ENCODE data around the gene SLC25A47.
"Not testable (repeated sequence)": the region's sequence is repeated elsewhere in the genome, so short reads cannot be mapped to it uniquely, and the experiment has no call there.

The SLC25A47 gene

DNA sequence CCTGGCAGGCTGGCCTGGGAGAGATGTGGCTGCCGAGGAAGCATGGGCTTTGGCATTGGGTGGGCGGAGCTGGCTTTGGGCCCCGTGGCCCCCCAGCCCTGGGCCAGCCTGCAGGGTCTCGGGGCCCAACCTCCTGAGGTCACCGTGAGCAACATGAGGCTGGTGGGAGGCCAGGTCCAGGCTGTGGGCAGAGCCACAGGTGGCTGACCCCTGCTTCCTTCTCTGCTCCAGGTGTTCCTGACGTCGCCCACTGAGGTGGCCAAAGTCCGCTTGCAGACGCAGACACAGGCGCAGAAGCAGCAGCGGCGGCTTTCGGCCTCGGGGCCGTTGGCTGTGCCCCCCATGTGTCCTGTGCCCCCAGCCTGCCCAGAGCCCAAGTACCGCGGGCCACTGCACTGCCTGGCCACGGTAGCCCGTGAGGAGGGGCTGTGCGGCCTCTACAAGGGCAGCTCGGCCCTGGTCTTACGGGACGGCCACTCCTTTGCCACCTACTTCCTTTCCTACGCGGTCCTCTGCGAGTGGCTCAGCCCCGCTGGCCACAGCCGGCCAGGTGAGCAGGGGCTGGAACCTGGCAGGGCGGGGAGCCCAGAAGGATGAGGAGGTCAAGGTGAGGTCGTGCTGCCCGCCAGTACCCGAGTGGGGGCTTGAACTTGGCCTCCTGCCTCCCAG, 5.5 kb downstream of the SLC25A47 start:
- no peak for DNase-seq

DNA sequence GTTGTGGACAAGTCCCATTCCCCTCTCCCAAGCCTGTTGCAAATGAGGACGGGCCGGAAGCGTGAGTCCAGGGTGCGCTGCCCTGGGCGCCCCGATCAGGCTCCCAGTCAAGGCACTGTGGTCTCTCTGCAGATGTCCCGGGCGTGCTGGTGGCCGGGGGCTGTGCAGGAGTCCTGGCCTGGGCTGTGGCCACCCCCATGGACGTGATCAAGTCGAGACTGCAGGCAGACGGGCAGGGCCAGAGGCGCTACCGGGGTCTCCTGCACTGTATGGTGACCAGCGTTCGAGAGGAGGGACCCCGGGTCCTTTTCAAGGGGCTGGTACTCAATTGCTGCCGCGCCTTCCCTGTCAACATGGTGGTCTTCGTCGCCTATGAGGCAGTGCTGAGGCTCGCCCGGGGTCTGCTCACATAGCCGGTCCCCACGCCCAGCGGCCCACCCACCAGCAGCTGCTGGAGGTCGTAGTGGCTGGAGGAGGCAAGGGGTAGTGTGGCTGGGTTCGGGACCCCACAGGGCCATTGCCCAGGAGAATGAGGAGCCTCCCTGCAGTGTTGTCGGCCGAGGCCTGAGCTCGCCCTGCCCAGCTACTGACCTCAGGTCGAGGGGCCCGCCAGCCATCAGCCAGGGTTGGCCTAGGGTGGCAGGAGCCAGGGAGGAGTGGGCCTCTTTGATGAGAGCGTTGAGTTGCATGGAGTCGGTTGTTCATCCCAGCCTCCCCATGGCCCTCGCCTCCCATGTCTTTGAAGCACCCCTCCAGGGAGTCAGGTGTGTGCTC, 6.3 kb downstream of the SLC25A47 start:
- DNase-seq: no peak

DNA sequence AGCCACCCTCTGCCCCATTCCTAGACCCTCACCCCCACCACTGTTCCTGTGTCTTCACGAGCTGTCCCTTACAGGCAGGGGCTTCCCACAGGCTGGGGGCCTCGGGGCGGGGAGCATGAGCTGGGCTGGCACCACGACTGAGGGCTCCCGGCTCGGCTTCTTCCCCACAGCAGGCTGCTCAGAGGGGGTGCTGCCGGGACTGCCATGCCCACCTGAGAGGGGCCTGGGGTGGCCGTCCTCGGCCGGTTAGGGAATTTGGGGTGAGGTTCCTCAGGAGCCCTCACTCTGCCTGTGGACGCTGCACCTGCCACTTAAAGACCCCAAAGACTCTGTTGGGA, 6.8 kb downstream of the SLC25A47 start:
- no peak for DNase-seq

DNA sequence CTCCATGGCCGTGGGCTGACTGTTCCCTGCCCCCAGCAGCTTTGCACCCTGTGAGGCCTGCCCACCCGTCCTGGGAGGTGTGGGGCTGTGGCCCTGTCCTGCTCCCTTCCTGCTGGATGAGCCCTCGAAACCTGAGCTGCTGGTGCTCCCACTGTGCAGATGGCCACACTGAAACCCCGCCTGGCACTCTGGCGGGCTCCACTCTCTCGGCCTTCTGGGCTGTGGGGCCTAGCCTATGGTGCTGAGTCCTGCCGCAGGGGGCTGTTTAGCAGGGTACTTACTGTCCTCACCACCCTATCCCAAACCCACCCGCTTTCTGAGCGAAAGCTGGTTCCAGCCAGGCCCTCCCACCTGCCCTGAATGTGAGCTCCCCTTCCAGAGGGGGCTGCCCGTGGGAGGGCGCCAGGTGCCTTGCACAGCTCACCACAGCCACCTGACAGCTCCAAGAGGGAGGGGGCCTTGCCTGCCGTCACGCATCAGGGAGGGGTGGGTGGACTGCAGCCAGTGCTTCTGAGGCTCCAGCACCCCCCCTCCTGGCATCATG, 7.3 kb downstream of the SLC25A47 start:
- DNase-seq: no peak

DNA sequence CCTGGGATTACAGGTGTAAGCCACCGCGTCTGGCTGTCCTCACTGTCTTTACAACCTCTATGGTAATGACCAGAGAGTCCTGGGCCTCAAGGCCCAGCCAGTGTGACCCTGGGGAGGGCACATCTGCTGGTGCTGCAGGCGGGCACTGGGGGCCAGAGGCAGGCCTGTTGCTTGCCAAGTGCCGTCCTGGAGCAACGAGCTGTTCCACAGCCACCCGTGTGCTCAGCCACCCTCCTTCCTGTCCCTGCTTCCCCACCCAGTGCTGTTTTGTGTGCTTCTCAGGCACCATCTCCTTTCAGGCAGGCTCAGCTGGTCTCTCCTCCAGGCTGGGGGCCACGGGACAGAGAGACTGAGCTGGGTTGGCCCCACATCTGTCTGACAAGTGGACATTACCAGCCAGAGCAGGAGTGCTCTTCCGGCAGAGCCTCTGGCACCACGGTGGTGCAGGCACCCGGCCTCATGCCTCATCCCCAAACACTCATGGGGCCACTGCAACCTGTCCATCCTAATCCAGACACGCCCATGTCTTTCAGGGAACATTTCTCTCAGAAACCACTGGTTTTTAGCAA, 9.0 kb downstream of the SLC25A47 start:
- no peak for DNase-seq

DNA sequence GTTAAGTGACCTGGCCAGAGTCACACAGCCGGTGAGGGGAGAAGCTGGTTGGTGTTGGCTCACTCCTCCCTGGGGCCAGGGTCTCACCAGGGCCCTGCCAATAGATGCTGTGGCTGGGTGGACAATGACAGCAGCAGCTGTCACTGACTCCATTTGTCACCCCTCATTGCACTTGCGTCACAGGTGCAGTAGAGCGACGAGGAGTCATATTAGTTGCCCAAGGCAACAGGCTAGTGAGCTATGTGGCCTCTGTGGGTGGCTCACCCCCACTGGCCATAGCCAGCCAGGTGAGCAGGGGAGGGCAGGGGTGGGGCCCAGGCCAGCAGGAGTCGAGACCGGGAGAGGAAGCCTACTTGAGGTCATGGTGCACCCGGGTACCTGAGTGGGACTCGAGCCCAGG, 9.7 kb downstream of the SLC25A47 start:
- no peak for DNase-seq

DNA sequence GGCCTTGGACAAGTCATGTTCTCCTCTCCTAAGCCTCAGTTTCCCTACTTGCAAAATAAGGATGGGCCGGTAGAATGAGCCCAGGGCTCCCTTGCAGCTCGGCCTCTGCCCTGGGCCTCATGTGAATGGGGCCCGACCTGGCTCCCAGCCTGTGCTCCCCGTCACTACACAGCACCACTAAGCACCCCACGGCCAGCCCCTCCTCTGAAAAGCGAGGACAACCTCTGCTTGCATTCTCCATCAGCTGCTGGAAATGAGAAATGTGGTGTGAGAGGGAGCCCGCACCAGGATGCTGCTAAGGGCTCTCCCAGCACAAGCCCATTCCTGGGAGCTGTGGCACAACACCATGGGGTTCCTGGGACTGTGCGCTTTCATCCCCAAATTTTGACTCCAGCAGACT, 10.2 kb downstream of the SLC25A47 start:
- DNase-seq: no peak

DNA sequence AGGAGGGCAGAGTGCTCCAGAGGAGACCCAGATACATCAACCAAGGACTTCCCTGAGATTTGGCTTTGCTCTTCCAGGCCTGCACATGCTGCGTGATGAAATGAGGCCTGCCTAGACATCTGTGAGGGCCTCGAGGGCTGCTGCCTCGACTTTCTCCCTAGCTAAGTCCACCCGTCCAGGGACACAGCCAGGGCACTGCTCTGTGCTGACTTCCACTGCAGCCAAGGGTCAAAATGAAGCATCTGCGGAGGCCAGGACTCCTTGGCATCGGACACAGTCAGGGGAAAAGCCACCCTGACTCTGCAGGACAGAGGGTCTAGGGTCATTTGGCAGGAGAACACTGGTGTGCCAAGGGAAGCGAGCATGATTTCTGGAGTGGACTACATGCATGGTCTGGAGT, 10.7 kb downstream of the SLC25A47 start:
- no peak for DNase-seq

DNA sequence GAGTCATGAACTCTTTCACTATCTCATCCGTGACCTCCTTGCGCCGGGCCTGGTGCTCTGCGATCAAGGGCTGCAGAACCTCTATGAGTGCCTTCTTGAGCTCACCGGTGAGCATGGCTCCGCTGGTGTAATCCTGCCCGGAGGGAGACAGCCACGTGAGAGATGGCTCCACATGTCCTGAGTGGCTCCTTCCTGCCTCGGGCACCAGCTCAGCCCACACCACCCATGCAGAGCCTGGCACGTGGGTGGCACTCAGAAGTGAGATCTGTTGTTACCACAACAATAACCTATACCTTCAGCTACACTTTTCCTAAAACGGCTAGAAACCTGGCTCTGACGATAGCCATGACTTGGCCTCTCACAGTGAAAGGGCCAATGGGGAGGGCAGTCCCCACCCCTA, 11.8 kb downstream of the SLC25A47 start:
- DNase-seq: no peak

DNA sequence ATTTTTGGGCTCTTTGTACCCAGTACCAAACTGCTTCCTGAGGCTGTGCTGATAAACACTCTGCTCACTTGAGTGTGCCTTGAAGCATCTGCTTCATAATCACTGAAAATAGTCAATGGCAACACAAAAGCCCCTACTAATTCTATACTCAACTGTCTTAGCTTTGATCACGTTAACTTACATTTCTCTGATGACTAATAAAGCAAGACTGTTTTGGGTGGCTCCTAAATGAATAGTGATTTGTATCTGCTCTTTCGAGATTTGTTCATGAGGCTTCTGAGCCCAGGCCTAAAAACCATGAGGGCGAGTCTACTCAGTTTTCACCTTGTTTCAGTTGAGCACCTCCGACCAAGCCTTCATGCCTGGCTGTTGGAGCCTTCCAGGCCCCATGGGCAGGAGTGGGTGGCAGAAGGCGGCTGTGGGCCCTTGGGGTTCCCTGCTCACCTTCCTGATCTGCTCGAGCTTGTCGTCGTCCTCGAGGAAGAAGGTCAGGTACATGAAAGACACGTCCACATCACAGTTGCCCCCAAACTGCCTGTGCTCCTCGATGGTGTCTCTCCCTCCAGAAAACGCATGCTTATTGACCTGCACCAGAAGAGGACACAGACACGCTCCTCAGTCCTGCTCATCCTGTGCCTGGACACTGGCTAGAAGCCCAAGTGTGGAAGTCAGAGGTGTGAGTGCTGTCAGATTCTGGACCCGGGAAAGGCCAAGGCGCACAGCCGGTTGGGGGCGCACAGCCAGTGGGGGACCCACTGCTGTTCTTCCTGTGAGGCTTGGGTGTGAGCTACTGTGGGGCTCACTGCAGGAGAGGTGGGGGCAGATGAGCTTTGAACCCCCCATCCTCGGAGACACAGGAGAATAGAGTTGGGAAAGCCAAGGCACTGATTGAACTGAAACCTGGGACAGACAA, 13.7 kb downstream of the SLC25A47 start:
- DNase-seq: no peak

DNA sequence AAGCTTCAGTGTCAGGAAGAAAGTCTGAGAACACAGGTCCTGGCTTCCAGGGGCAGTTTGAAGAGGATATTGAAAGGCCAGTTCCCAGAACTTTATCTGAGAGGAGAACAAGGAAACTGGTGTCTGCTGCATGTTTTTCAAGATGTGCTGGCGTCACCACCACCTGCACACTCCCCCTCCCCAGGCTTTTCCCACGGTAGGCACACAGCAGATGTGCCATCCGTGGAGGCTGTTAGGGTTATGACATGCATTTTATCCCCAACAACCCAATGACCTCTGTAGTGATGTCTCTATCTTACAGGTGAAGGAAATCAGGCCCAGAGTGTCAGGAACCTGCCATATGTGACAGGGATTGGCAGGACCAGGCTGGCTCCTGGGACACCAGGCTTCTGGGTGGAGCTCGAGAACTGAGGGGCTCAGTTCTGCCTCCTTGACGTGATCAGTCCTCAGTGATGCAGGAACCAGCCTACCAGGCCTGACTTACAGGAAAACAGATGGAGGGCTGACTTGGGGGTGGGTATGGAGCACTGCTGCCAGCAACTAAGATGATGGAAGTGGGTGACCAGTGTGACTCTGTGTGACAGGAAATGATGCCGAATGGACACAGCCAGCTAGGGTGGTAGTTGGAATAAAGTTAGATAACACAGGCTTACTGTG, 16.8 kb downstream of the SLC25A47 start:
- DNase-seq: no peak

DNA sequence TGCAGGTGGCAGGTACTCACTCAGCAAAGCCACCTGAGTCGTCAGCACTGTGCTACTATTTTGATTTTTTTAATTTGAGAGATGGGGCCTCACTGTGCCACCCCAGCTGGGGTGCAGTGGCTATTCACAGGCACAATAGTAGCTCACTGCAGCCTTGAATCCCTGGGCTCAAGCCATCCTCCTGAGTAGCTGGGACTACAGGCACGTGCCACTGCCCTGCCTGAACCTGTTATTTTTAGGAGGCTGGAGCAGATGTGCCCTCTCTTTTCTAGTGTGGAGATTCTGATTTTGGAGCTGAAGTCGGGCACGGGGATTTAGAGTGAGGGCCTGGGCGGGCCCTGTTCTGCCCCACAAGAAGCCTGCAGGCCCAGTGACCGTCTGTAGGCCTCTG, 17.3 kb downstream of the SLC25A47 start:
- DNase-seq: no peak

DNA sequence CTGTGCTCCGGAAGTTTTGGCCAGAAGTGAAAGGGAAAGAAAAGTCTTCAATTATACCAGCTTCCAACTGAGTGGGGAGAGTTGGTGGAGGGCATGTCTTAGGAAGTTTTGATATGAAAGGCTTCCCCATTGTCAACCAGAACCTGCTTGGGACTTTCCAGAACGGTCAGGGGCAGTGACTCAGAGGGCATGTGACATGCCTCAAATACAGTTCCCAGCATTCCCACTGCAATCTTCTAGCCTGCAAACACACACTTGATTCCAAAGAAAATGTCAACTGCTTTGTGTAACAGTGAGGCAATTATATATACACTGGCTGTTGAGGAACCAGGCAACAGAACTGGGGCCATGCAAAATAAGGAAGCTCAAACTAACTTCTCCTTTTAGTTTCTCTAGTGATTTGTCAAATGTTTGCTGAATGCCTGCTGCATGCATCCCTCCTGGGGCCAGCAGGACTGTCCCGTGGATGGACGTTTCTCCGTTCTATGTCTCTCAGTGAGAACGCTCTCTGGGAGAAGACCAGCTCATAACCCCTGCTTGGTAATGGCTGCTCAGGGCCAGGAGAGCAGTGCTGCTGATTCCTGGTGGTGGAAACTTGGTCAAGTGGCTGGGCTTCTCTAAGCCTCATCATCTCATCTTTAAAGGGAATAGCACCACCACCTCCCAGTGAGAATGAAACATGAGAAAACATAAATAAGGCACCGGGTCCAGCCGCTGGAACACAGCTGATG, 18.3 kb downstream of the SLC25A47 start:
- DNase-seq: no peak

DNA sequence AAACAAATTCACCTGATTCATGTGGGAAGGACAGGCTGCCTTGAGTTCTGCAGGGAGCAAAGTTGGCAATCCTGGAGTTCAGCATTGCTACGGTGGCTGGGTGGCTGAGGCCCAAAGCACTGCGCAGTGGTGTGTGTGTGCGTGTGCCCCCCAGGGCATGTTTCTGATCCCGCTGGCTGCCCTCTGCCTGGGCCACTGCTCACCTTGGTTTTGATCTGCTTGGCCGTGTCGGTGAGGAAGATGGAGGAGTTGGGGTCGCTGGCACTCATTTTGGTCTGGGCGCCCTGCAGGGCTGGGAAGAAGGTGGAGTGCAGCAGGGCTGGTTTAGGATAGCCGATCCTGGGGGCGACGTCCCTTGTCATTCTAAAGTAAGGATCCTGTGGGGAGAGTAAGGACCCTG, 19.1 kb downstream of the SLC25A47 start:
- no peak for DNase-seq

DNA sequence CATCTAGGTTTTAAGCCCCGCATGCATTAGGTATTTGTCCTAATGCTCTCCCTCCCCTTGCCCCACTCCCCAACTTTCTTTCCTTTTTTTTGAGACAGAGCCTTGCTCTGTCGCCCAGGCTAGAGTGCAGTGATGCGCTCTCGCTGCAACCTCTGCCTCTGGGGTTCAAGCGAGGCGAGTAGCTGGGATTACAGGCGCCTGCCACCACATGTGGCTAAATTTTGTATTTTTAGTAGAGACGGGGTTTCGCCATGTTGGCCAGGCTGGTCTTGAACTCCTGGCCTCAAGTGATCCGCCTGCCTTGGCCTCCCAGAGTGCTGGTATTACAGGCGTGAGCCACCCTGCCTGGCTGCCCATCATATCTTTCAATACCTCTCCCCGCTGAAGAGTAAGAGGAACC, 19.7 kb downstream of the SLC25A47 start:
- DNase-seq: not testable (repeated sequence)

DNA sequence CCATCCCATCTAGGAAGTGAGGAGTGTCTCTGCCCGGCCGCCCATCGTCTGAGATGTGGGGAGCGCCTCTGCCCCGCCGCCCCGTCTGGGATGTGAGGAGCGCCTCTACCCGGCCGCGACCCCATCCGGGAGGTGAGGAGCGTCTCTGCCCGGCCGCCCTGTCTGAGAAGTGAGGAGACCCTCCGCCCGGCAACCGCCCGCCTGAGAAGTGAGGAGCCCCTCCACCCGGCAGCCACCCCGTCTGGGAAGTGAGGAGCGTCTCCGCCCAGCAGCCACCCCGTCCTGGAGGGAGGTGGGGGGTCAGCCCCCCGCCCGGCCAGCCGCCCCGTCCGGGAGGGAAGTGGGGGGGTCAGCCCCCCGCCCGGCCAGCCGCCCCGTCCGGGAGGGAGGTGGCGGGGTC, 21.5 kb downstream of the SLC25A47 start:
- not testable (repeated sequence) for DNase-seq

DNA sequence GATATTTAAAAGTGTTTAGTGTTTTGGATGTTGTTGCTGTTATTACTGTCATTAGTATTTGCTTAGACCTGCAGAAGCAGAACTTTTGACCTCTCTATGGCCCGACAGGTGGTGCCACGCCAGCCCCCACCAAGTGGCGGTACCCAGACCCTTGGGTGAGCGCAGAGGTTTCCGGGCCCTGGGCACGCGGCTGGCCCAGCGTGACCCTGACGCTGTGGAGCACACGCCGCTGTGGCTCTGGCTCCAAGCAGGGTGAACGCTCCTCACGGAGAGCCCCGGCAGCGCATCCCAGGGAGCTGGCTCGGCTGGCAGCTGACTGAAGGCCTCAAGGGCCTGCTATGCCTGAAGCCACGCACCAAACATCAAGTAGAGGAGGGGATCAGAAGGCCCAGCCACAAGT, 22.6 kb downstream of the SLC25A47 start:
- no peak for DNase-seq

DNA sequence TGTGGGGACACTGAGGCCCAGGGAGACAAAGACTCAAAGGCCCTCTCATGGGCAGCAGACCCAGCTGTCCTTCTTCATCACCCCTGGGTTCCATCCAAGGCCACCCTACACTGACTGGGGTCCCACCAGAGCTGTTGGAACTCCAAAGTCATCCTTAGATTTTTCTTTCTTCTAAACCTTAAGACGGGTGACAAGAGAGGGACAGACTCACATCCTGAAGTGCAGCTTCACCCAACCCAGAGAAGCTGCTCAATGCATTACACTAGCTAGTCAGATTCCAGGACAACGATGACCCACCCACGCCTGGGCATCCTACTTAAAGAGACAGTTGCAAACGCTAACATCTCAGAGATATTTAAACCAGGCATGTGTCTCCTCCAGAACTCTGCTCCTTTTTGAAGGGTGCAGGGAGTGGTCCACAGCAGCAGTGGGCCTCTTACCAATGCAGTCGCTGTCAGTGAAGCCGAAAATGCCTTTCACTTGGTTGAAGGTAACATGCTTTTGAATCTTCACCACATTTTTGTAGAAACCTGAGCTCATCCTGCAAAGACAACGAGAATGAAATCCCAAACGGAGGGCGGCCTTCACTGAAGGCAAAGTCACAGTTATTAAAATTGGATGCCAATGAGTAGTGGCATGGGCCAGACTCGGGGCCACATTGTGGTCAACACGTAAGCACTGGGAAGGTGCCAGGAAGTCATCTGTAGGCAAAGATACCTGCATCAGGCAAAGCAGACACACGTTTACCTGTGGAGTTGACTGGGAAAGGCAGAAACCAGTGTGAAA, 23.4 kb downstream of the SLC25A47 start:
- DNase-seq: no peak

DNA sequence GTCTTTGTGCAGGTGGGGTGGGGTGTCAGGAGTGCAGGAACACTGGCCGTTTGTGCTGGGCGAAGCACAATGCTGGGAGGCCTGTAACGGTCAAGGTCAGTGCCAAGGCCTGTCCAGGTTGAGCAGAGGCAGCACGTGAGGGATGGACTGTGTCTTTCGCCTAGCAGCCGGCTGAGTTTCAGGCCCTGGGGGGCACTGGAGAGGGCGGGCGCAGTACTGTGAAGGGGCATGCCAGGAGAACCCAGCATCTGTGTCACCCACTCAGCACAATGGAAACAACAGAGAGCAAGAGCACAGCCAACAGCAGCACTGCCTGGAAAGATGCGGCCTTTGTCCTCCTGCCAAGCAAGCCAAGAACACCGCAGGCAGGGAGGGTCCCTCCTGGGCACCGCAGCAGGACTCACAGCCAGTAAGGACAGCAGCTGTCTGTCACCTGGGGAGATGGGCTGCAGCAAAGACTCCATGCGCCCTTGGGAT, 25.2 kb downstream of the SLC25A47 start:
- DNase-seq: no peak

DNA sequence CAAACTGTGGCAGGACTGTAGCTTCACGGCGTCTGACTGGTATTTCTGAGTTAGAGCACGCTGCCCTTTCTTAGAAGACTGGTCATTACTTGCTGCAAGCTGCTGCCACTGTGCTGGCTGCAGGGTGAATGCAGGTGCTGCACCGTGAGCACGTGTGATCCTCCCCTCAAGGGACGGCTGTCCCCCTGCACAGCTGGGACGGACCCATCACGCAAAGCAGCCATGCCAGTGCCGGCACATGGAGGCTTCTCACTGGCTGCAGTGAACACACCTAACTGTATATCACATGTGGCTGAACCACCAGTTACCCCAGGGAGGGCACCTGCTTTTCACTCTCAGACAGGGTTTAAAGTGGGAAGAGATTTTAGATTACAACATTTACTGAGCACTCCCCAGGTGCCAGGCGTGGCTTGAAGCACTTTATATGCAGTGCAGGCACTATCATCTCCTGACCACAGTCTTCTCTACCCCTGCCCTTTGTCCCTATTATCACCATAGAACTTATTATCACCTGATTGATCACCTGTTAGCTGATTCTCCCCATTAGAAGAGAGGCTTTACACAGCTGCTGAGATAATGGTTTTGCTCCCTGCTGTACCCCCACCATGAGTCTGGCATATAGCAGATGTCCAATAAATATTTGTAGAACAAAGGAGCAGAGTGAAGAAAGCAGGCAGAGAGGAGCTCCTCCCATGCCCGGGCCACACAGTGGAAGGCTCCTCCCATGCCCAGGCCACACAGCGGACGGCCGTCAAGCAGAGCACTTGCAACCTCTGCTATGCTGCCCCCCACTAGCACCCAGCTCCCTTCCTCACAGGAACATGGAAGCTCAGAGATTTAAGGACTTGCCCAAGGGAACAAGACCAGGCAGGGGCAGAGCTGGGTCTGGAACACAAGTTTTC, 25.9 kb downstream of the SLC25A47 start:
- no peak for DNase-seq

Data from DMS153 (cell line).